Stimulated activated CD8-positive, alpha-beta memory T cell treated with anti-CD3 and anti-CD28 coated beads, Interleukin-15, amount 100 ng/mL, for 1 hour (primary cell): ENCODE measurements around the gene TSC22D1.
"Not testable (repeated sequence)": the region's sequence is repeated elsewhere in the genome, so short reads cannot be mapped to it uniquely, and the experiment has no call there.

Source experiments
- DNase-seq: peaks from one replicate; pipeline ENCODE4 v3.0.0-alpha.2; 2020; ENCODE audit warnings: low read depth

Gene TSC22D1

GRCh38 chr13:44504116-44504515 is 72.0 kb downstream of the TSC22D1 start:
- DNase-seq: no peak

- DNase-seq: no peak
Measured at GRCh38 chr13:44498969-44499368, 77.2 kb downstream of the TSC22D1 start.

- no peak for DNase-seq
Measured at GRCh38 chr13:44498502-44498901, 77.6 kb downstream of the TSC22D1 start.

GRCh38 chr13:44497801-44498200 is 78.3 kb downstream of the TSC22D1 start:
- DNase-seq: no peak

- no peak for DNase-seq
Measured at GRCh38 chr13:44493213-44493812, 82.8 kb downstream of the TSC22D1 start.

- DNase-seq: no peak
Measured at GRCh38 chr13:44489751-44490150, 86.4 kb downstream of the TSC22D1 start.

GRCh38 chr13:44487989-44488388 is 88.1 kb downstream of the TSC22D1 start:
- no peak for DNase-seq

- DNase-seq: no peak
Measured at GRCh38 chr13:44484562-44485138, 91.5 kb downstream of the TSC22D1 start.

- DNase-seq: no peak
Measured at GRCh38 chr13:44474122-44474910, 101.8 kb downstream of the TSC22D1 start.

GRCh38 chr13:44471686-44472085 is 104.4 kb downstream of the TSC22D1 start:
- DNase-seq: no peak

GRCh38 chr13:44470638-44471562 is 105.2 kb downstream of the TSC22D1 start:
- DNase-seq: no peak

- no peak for DNase-seq
Measured at GRCh38 chr13:44468874-44469273, 107.3 kb downstream of the TSC22D1 start.

- no peak for DNase-seq
Measured at GRCh38 chr13:44465318-44465717, 110.8 kb downstream of the TSC22D1 start.

GRCh38 chr13:44464471-44464870 is 111.7 kb downstream of the TSC22D1 start:
- DNase-seq: no peak

- DNase-seq: no peak
Measured at GRCh38 chr13:44463759-44464158, 112.4 kb downstream of the TSC22D1 start.

- DNase-seq: no peak
Measured at GRCh38 chr13:44459674-44460073, 116.5 kb downstream of the TSC22D1 start.

- DNase-seq: no peak
Measured at GRCh38 chr13:44458313-44458975, 117.7 kb downstream of the TSC22D1 start.

GRCh38 chr13:44456212-44456611 is 119.9 kb downstream of the TSC22D1 start:
- not testable (repeated sequence) for DNase-seq

GRCh38 chr13:44455769-44456168 is 120.4 kb downstream of the TSC22D1 start:
- DNase-seq: no peak

- DNase-seq: no peak
Measured at GRCh38 chr13:44453881-44454280, 122.2 kb downstream of the TSC22D1 start.

GRCh38 chr13:44453069-44453468 is 123.1 kb downstream of the TSC22D1 start:
- no peak for DNase-seq

GRCh38 chr13:44452418-44452817 is 123.7 kb downstream of the TSC22D1 start:
- DNase-seq: no peak
